Adrenal gland (tissue), 5 donors: ENCODE results near the gene TRIM8.

ENCODE experiments used
- POLR2A ChIP-seq, 2 donors: fragments of 450-650 bp; IDR thresholded peaks; one replicate each; pipeline ENCODE4 v1.6.1; 2017; ENCODE audit warnings: antibody characterized with exemption in 2 of 2, mild to moderate bottlenecking in 2 of 2, moderate library complexity in 1 of 2
- TF ChIP-seq, protein P1 (sequence below), 6 experiments: fragments of 450-650 bp in 4 of 6; fragments of 200-600 bp in 2 of 6; sonication (generic) in 1 of 6; IDR thresholded peaks; 1 replicate in 5 of 6; 2 replicates in 1 of 6; pipeline versions ENCODE4 v1.5.1 to v1.8.0; 2016 to 2021; ENCODE audit warnings: antibody characterized with exemption in 6 of 6, mild to moderate bottlenecking in 2 of 6, moderate library complexity in 1 of 6
- donor health status: DM: no; HTN: no; CAD: no.

DNA sequence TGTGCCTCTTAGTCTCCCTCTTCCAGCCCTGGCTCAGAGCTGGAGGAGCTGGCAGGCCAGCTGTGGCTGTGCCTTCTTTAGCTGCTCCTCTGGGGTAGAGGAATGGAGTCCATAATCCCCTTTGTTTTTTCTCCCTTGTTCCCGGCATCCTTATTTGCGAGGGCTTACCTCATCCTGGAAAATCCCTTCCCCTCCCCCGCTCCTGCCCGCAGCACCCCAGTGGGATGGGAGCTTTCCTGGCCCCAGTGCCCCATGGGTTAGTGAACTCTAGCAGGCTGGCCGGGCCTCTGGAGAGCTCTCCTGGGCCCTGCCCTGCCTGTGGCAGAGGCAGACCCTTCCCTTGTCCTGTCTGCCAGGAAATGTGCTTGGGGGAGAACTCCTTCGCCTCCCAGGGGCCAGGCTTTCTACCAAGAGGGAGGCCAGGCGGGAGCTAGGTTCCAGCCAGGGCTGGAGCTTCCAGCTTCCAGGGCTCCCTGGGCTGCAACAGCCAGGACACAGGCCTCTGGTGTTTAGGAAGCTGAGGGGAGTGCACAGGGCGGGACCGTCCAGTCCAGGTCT, 16.5 kb upstream of the TRIM8 start:
- TF ChIP-seq, protein P1, sequence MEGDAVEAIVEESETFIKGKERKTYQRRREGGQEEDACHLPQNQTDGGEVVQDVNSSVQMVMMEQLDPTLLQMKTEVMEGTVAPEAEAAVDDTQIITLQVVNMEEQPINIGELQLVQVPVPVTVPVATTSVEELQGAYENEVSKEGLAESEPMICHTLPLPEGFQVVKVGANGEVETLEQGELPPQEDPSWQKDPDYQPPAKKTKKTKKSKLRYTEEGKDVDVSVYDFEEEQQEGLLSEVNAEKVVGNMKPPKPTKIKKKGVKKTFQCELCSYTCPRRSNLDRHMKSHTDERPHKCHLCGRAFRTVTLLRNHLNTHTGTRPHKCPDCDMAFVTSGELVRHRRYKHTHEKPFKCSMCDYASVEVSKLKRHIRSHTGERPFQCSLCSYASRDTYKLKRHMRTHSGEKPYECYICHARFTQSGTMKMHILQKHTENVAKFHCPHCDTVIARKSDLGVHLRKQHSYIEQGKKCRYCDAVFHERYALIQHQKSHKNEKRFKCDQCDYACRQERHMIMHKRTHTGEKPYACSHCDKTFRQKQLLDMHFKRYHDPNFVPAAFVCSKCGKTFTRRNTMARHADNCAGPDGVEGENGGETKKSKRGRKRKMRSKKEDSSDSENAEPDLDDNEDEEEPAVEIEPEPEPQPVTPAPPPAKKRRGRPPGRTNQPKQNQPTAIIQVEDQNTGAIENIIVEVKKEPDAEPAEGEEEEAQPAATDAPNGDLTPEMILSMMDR (IDR thresholded peaks at IDR 0.05): no peak
- no peak for TF ChIP-seq POLR2A (IDR thresholded peaks at IDR 0.05)
